Sigmoid colon (tissue), 7 donors: Measurements from ENCODE around the gene PSTPIP2. TPM values are rescaled to one million over a fixed set of nuclear protein-coding genes. Genes with fewer than 3 reads are reported as not detected.

Experiments
- DNase-seq: peaks from one replicate; pipeline ENCODE4 v3.0.0-alpha.2; 2019
- H3K27ac ChIP-seq, 4 donors: fragments of 200-600 bp; sonication (generic); one replicate each; pipeline ENCODE4 v1.5.1; 2016 to 2019; ENCODE audit warnings: mild to moderate bottlenecking in 1 of 4
- H3K27me3 ChIP-seq, 3 donors: fragments of 200-600 bp; sonication (generic); one replicate each; pipeline ENCODE4 v1.5.1; 2019; ENCODE audit warnings: mild to moderate bottlenecking in 1 of 3
- H3K36me3 ChIP-seq, 4 donors: fragments of 200-600 bp; sonication (generic); one replicate each; pipeline ENCODE4 v1.5.1; 2016 to 2019
- H3K4me1 ChIP-seq, 4 donors: fragments of 200-600 bp; sonication (generic); one replicate each; pipeline ENCODE4 v1.5.1; 2017 to 2019
- H3K4me3 ChIP-seq, 4 donors: fragments of 200-600 bp; sonication (generic); one replicate each; pipeline ENCODE4 v1.5.1; 2017 to 2019; ENCODE audit warnings: mild to moderate bottlenecking in 2 of 4, moderate library complexity in 1 of 4
- H3K9me3 ChIP-seq, 4 donors: fragments of 200-600 bp in 3 of 4; sonication (generic) in 3 of 4; one replicate each; pipeline versions ENCODE4 v1.5.1 to v1.6.1; 2013 to 2019
- EP300 ChIP-seq, 4 donors: sonication (generic); formaldehyde crosslinking; IDR thresholded peaks; one replicate each; pipeline ENCODE4 v1.6.1; 2017; ENCODE audit warnings: antibody characterized with exemption in 4 of 4
- POLR2A ChIP-seq, 2 donors: fragments of 450-650 bp; IDR thresholded peaks; one replicate each; pipeline ENCODE4 v1.6.1; 2016; ENCODE audit warnings: antibody characterized with exemption in 2 of 2, mild to moderate bottlenecking in 2 of 2, moderate library complexity in 2 of 2
- POLR2AphosphoS5 ChIP-seq, 4 donors: sonication (generic); formaldehyde crosslinking; IDR thresholded peaks; one replicate each; pipeline ENCODE4 v1.6.1; 2017; ENCODE audit warnings: antibody characterized with exemption in 4 of 4
- WGBS, 2 donors: extraction: QIAGEN DNeasy Blood & Tissue Kit; methylation state at CpG; one replicate each; pipeline ENCODE4 v1.1.7; 2013; 5-methylcytosine and 5-hydroxymethylcytosine counted together
- intact Hi-C: fragments of 100-400 bp; cut with DNase I; formaldehyde crosslinking; loops from one replicate; pipeline ENCODE4 v1.15.1; 2023
- polyA plus RNA-seq, 3 donors: library from polyadenylated mRNA; stranded (reverse); fragments of 200-250 nt; gene quantifications; one replicate each; pipeline ENCODE4 v1.2.3, GENCODE V29; 2013
- total RNA-seq, 4 donors: library from RNA; depleted of rRNA; stranded (reverse); fragments of >200 nt; gene quantifications; one replicate each; pipeline ENCODE4 v1.1.0, GENCODE V29; 2016
- TF ChIP-seq, protein P1 (sequence below), 4 experiments: fragments of 450-650 bp in 3 of 4; fragments of 200-600 bp in 1 of 4; IDR thresholded peaks; one replicate each; pipeline ENCODE4 v1.5.1; 2016 to 2019; ENCODE audit warnings: antibody characterized with exemption in 4 of 4, mild to moderate bottlenecking in 3 of 4, moderate library complexity in 2 of 4
- donor health status: healthy with polysubstance abuse.
- donor health status: Bipolar disorder and iron deficiency.
- donor health status: healthy.

The PSTPIP2 gene
- total and polyA plus RNA-seq, 7 donors = 4.2 to 15.0 (median 7.6) TPM

DNA sequence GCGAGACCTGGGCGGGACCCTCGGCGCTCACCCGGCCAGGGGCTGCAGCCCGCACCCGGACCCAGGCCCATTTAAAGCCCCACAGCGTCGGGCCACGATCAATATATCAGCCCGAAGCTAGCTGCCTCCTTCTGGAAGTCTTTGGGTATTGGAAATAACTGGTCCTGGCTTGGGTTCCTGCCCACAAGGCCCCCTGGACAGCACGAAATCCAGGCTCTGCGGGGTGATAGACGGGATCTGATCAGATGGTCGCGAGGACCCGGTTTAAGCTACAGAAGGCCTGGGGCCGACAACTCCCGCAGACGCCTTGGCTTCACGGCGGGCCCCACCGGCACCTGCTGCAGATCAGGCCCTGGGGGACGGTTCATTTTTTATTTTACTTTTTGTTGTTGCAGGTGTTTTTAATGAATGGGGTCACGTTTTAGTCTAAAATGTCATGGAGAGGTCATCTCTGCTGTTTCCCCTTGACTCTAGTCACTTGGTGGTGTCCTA is 362 bp upstream of the PSTPIP2 start:
- TF ChIP-seq EP300 (IDR thresholded peaks at IDR 0.05) (no peak), POLR2AphosphoS5 (IDR thresholded peaks at IDR 0.05) (no peak), POLR2A (IDR thresholded peaks at IDR 0.05) (no peak)
- TF ChIP-seq, protein P1, sequence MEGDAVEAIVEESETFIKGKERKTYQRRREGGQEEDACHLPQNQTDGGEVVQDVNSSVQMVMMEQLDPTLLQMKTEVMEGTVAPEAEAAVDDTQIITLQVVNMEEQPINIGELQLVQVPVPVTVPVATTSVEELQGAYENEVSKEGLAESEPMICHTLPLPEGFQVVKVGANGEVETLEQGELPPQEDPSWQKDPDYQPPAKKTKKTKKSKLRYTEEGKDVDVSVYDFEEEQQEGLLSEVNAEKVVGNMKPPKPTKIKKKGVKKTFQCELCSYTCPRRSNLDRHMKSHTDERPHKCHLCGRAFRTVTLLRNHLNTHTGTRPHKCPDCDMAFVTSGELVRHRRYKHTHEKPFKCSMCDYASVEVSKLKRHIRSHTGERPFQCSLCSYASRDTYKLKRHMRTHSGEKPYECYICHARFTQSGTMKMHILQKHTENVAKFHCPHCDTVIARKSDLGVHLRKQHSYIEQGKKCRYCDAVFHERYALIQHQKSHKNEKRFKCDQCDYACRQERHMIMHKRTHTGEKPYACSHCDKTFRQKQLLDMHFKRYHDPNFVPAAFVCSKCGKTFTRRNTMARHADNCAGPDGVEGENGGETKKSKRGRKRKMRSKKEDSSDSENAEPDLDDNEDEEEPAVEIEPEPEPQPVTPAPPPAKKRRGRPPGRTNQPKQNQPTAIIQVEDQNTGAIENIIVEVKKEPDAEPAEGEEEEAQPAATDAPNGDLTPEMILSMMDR (IDR thresholded peaks at IDR 0.05) = no peak
- Histone ChIP-seq H3K36me3 (no peaks in the 10 kb centered on the region), H3K27me3 (no peaks in the 10 kb centered on the region), H3K4me1 (peaks cover 0 to 31% (median 28%) of the 10 kb centered on the region in 4 donors), H3K4me3 (peak overlapping the region; percentile 48 to 95 (median 80)), H3K9me3 (no peaks in the 10 kb centered on the region), H3K27ac (peak overlapping the region in 2 of 4 donors; percentile 64 to 66)
- intact Hi-C loops = loop anchor here (2.0 to 10.0 kb wide), 3 partner anchors 44 to 408 kb away; partner anchors contain the start of gene EPG5
- 25 to 32% methylated on average over 25 of the region's 25 CpGs for WGBS, 2 donors
- no peak for DNase-seq

DNA sequence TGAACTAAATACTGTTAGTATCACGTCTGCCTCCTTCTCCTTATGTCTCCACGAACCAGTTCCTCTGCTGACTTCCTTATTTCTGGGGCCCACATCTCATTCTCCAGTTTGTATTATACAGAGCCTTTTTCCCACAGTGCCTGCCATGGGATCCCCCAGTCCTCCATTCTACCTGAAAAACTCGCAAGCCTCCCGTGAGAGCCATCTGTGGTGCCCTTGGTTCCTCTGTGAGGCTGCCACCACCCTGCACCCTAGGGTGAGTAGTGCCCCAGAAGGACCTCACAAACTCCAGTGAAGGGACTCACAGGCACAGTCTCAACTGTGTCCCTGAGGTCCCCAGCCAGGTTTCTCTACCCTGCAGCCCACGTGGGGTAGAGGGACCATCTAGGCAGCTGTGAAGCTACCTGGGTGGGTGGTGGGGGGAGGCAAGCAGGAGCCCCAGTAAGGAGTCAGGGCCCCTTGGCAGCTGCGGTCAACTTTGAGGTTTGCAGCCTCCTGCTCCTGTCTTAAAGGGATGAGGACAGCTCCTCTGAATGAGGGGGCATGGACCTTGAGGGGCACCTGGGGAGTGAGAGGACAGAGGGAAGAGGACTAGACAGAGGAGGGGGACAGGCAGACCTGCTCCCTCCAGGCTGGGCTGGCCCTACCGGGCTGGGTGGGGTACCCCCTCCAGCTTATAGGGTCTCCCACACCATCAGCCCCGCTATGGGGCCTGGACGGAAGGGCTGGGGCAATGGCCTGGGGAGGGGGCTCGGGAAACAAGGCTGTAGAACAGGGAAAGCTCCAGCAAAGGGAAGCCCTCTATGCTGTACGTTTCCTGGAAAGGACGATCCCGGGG is 1.0 kb downstream of the PSTPIP2 start:
- 17 to 23% methylated on average over 13 of the region's 13 CpGs for WGBS, 2 donors
- intact Hi-C loops = loop anchor here (10.0 kb wide), 1 partner anchor 406 kb away; no protein-coding TSS in a partner anchor

DNA sequence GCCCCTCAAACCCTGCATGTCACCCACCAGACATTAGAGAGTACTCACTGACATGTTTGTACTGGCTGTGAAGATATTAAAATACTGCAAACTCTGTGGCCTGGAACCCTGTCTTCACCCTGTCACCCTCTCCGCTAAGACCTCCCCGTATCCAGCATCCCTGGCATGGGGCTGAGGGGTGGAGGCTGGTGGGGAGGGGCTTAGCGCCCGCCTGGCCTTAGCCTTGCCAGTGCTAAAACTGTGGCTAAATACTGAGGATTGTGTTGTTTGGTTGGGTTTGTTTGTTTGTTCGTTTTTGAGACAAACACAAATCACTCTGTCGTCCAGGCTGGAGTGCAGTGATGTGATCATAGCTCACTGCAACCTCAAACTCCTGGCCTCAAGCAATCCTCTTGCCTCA is 1.8 kb downstream of the PSTPIP2 start:
- TF ChIP-seq POLR2AphosphoS5 (IDR thresholded peaks at IDR 0.05) (no peak), POLR2A (IDR thresholded peaks at IDR 0.05) (no peak)
- TF ChIP-seq, protein P1 (IDR thresholded peaks at IDR 0.05) = no peak
- Histone ChIP-seq H3K27me3 (no peaks in the 10 kb centered on the region), H3K4me1 (peaks cover 0 to 26% (median 25%) of the 10 kb centered on the region in 4 donors), H3K4me3 (no peak overlapping the region), H3K27ac (no peak overlapping the region), H3K9me3 (no peaks in the 10 kb centered on the region), H3K36me3 (no peaks in the 10 kb centered on the region)
- no peak for DNase-seq
- 75 to 84% methylated on average over 6 of the region's 6 CpGs for WGBS, 2 donors
- intact Hi-C loops = loop anchor here (10.0 kb wide), 1 partner anchor 405 kb away; no protein-coding TSS in a partner anchor

More for the DNA sequence above, 1.0 kb downstream of the PSTPIP2 start:
- DNase-seq = peak; percentile 66
- TF ChIP-seq, protein P1 (IDR thresholded peaks at IDR 0.05) = no peak
- TF ChIP-seq POLR2AphosphoS5 (IDR thresholded peaks at IDR 0.05) = no peak
- TF ChIP-seq EP300 (IDR thresholded peaks at IDR 0.05) = no peak
- no peak for TF ChIP-seq POLR2A (IDR thresholded peaks at IDR 0.05)
- Histone ChIP-seq H3K27ac (peak overlapping the region in 2 of 4 donors; percentile 64 to 66), H3K27me3 (no peaks in the 10 kb centered on the region), H3K4me3 (peak overlapping the region; percentile 48 to 95 (median 80)), H3K4me1 (peaks cover 0 to 26% (median 25%) of the 10 kb centered on the region in 4 donors), H3K9me3 (no peaks in the 10 kb centered on the region), H3K36me3 (no peaks in the 10 kb centered on the region)

DNA sequence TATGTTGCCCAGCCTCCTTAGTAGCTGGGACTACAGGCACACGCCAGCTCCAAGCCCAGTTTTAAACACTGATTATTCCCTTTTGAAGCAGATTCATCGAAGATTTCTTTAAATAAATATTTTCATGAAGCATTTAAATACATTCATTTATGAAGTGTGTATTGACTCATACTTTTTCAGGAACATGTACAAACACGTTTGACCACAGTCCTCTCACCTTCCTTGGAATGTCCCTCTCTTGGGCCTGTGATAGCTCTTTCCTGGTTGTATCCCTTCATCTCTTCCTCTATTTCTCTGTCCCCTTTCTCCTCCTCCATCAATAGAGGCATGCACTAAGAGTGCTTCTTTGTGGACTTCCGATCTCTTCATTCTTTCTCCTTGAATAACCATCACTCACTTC is 2.5 kb downstream of the PSTPIP2 start:
- DNase-seq = no peak
- Histone ChIP-seq H3K36me3 (no peaks in the 10 kb centered on the region), H3K4me1 (peaks cover 0 to 26% (median 25%) of the 10 kb centered on the region in 4 donors), H3K27me3 (no peaks in the 10 kb centered on the region), H3K27ac (no peak overlapping the region), H3K4me3 (no peak overlapping the region), H3K9me3 (no peaks in the 10 kb centered on the region)
- 79 to 80% methylated on average over 4 of the region's 4 CpGs for WGBS, 2 donors
- intact Hi-C loops = no loop called here
- TF ChIP-seq, protein P1 (IDR thresholded peaks at IDR 0.05) = no peak
- no peak for TF ChIP-seq POLR2AphosphoS5 (IDR thresholded peaks at IDR 0.05)
- no peak for TF ChIP-seq EP300 (IDR thresholded peaks at IDR 0.05)
- no peak for TF ChIP-seq POLR2A (IDR thresholded peaks at IDR 0.05)
